Mesothelial cell of epicardium (in vitro differentiated cells): Measurements from ENCODE around the gene BTBD16. TPM values are rescaled to one million over a fixed set of nuclear protein-coding genes. Genes with fewer than 3 reads are reported as not detected.
A peak's percentile ranks its signal among the peaks of the same experiment; 100 is the strongest.

Experiments used
- DNase-seq, 2 experiments: peaks; one replicate each; pipeline ENCODE4 v3.0.0; 2021; ENCODE audit warnings: low spot score in 2 of 2; ENCODE audit not compliant: unreplicated experiment in 2 of 2
- H3K27ac Mint-ChIP-seq: 2 replicates; pipeline ENCODE4 v1.8.0; 2021; ENCODE audit warnings: mixed read lengths
- H3K27me3 Mint-ChIP-seq: 2 replicates; pipeline ENCODE4 v1.8.0; 2021; ENCODE audit warnings: low read depth, mixed read lengths
- H3K36me3 Mint-ChIP-seq: 2 replicates; pipeline ENCODE4 v1.8.0; 2021; ENCODE audit warnings: mixed read lengths
- H3K4me1 Mint-ChIP-seq: 2 replicates; pipeline ENCODE4 v1.8.0; 2021; ENCODE audit warnings: mixed read lengths
- H3K4me3 Mint-ChIP-seq: 2 replicates; pipeline ENCODE4 v1.8.0; 2021; ENCODE audit warnings: mild to moderate bottlenecking, moderate library complexity, mixed read lengths
- H3K9me3 Mint-ChIP-seq: 2 replicates; pipeline ENCODE4 v1.8.0; 2021; ENCODE audit warnings: mixed read lengths
- CTCF ChIP-seq: fragments of 200-600 bp; sonication (generic); IDR thresholded peaks from one replicate; pipeline ENCODE4 v1.5.0; 2021; ENCODE audit warnings: antibody characterized with exemption; ENCODE audit not compliant: unreplicated experiment
- total RNA-seq: library from RNA; stranded (reverse); gene quantifications from 3 replicates; pipeline ENCODE4 v1.2.1, GENCODE V29; 2021

Gene BTBD16
- total RNA-seq, 1 donor from 2014 or later, result not detected

DNA sequence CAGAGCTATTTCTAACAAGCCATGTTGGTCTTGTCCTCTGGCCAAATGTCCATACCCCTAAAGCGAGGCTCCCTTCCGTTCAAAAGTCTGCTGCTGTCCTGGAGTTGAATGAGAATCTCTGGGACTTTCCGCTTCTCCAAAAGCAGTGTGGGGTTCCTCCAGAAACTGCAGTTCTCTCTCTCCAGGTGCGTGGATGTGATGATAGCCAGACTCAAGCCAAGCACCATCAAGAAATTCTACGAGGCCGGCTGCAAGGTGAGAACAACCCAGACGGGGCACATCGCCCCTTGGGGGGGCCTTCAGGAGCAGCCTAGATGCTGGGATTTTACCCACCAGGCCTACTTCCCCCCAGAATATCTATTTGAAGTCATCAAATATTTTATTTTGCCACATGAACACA, 26.5 kb downstream of the BTBD16 start:
- Mint-ChIP-seq H3K36me3 (no peaks in the 10 kb centered on the region), H3K9me3 (no peaks in the 10 kb centered on the region), H3K4me1 (no peaks in the 10 kb centered on the region), H3K4me3 (no peak overlapping the region), H3K27me3 (no peaks in the 10 kb centered on the region), H3K27ac (no peak overlapping the region)
- DNase-seq, result no peak
- TF ChIP-seq CTCF, result no peak

- no peaks in the 10 kb centered on the region for H3K36me3 Mint-ChIP-seq
- TF ChIP-seq CTCF, result no peak
- no peak for DNase-seq
- no peak overlapping the region for H3K4me3 Mint-ChIP-seq
- H3K27me3 Mint-ChIP-seq, result no peaks in the 10 kb centered on the region
- no peaks in the 10 kb centered on the region for H3K4me1 Mint-ChIP-seq
- no peak overlapping the region for H3K27ac Mint-ChIP-seq
- no peaks in the 10 kb centered on the region for H3K9me3 Mint-ChIP-seq
These were observed 27.1 kb downstream of the BTBD16 start for GRCh38 chr10:122298206-122298597.

DNA sequence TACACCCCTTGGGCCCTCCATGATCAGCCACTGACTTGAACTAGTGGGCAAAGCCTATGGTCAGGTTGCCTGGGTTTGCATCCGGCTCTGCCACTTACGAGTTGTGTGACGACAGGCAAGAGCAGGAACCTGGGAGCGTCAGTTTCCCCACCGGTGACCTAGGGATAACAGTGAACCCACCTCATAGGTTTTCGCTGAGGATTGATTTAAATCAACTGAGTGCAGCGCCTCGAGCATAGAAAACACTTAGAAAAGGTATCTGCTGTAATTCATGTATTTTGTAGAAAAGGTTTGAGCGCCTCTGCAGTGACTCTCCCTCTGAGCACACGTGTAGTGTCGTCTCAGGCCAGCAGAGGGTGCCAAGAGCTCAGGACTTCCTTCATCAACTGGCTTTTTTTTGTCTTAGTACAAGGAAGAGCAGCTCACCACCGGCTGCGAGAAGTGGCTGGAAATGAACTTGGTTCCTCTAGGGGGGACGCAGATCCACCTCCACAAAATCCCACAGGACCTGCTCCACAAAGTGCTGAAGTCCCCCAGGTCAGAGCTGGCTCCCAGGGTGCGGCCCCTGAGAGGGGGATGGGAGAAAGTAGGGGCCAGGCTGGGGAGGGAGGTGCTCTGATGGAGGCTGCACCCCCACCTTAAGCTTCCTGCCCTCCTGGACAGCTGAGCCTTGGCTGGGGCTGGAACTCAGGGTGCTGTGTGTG, 27.7 kb downstream of the BTBD16 start:
- peak overlapping the region; percentile 27 for H3K4me3 Mint-ChIP-seq
- peak; percentile 41 to 80 for DNase-seq
- H3K36me3 Mint-ChIP-seq, result no peaks in the 10 kb centered on the region
- no peaks in the 10 kb centered on the region for H3K4me1 Mint-ChIP-seq
- TF ChIP-seq CTCF, result peak; percentile 86
- no peaks in the 10 kb centered on the region for H3K9me3 Mint-ChIP-seq
- H3K27me3 Mint-ChIP-seq, result no peaks in the 10 kb centered on the region
- H3K27ac Mint-ChIP-seq, result no peak overlapping the region

- Mint-ChIP-seq H3K27me3 (no peaks in the 10 kb centered on the region), H3K9me3 (no peaks in the 10 kb centered on the region), H3K4me3 (no peak overlapping the region), H3K27ac (no peak overlapping the region), H3K36me3 (no peaks in the 10 kb centered on the region), H3K4me1 (no peaks in the 10 kb centered on the region)
- no peak for TF ChIP-seq CTCF
- no peak for DNase-seq
These were observed 28.5 kb downstream of the BTBD16 start for GRCh38 chr10:122299423-122300075.

DNA sequence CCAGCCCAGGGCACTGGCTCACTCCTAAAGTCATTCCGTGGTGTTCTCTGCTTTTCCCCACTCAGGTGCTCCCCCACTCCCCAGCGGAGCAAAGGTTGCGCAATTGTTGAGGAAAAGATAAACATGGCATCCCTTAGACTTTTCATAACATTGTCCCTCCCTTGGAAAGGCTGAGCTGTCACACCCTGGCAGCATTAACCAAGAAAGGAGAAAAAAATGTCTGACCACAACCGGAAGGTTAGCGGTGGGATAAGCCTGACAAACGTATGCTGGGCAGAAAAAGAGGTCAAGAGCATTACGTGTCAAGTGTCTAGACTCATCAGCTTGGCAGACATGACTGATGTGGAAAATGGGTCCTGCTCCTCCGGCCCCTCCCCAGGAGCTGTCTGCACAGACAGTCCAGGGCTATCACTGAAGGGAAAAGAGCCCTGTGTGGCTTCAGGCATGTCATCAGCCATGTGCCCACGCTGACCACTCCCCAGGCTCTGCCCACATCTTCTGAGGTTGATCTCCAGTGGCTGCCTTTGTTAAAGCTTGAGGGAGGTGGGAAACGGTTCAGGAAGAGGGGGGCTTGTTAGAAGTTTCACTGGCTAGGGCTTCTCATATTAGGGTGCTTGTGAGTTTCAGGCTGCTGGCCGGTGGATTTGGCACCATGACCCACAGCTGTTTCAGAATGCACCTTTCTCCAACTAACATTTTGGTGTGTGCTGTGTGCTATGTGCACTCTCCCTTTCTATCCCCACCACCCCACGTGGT, 30.1 kb downstream of the BTBD16 start:
- no peak overlapping the region for H3K4me3 Mint-ChIP-seq
- no peak overlapping the region for H3K27ac Mint-ChIP-seq
- peaks cover 8% of the 10 kb centered on the region for H3K9me3 Mint-ChIP-seq
- no peaks in the 10 kb centered on the region for H3K27me3 Mint-ChIP-seq
- DNase-seq, result no peak
- no peaks in the 10 kb centered on the region for H3K4me1 Mint-ChIP-seq
- no peak for TF ChIP-seq CTCF
- H3K36me3 Mint-ChIP-seq, result no peaks in the 10 kb centered on the region
